SK-N-SH (cell line): ENCODE results near the gene CREB5.
A peak's percentile ranks its signal among the peaks of the same experiment; 100 is the strongest.

Experiments
- EZH2phosphoT487 ChIP-seq: fragments of 200-600 bp; sonication (generic); IDR thresholded peaks from 2 replicates; pipeline ENCODE4 v1.6.1; 2017; ENCODE audit warnings: low read depth, mixed run types, mild to moderate bottlenecking, antibody characterized with exemption, moderate library complexity, borderline replicate concordance
- SIN3A ChIP-seq: IDR thresholded peaks from 2 replicates; pipeline ENCODE4 v1.6.1; 2012; ENCODE audit warnings: low read depth, mild to moderate bottlenecking, low read length, moderate library complexity, borderline replicate concordance
- SMC3 ChIP-seq: IDR thresholded peaks from 2 replicates; pipeline ENCODE4 v1.6.1; 2012; ENCODE audit warnings: low read depth, low read length, improper control_type of control experiment
- YY1 ChIP-seq: IDR thresholded peaks from 2 replicates; pipeline ENCODE4 v1.4.0; 2012; ENCODE audit warnings: low read depth, mild to moderate bottlenecking
- TF ChIP-seq, protein P1 (sequence below): fragments of 200-600 bp; sonication (generic); IDR thresholded peaks from 2 replicates; pipeline ENCODE4 v1.6.1; 2017; ENCODE audit warnings: antibody characterized with exemption, mild to moderate bottlenecking, moderate library complexity

DNA sequence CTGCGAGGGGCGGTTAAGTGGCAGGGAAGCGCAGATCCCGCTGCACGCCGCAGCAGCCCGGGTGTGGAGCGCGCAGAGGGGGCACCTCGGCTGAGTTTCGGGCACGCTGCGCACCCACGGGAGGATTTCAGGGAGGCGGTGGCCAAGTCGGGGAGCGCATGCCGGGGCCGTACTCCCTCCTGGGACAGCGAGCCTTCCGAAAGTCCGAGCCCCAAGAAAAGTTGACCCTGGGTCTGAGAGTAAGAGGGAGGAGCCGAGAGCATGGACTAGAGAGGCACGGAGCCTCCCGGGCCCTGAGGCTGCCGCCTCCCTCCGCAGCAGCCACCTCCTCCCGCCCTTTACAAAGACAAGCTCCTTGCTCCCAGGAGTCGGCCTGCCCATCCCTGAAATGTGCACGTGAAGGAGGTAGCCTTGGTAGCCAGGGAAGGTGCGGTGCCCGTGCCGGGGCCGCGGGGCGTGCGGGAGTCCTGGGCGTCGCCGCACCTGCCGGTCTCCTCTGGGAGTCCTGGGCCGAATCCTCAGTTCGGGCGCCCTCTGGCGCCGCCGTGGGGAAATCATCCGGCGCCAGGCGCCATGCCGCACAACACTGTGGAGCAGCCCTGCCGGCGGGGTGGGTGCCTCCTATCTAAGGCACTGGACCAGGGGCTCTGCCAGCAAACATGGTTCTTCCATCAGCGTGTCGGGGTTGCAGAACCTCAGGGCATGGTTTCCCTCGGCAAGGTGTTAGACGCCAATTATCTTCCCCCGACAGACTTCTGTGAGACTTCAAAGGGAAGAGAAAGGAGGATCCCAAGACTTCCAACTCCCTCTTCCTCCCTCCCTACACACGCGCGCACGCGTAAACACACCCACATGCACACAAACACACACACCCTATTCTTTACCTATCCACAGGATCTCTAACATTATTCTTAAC, 441.8 kb downstream of the CREB5 start:
- peak; percentile 96 for TF ChIP-seq SMC3
- no peak for TF ChIP-seq EZH2phosphoT487
- no peak for TF ChIP-seq SIN3A
- TF ChIP-seq, protein P1, sequence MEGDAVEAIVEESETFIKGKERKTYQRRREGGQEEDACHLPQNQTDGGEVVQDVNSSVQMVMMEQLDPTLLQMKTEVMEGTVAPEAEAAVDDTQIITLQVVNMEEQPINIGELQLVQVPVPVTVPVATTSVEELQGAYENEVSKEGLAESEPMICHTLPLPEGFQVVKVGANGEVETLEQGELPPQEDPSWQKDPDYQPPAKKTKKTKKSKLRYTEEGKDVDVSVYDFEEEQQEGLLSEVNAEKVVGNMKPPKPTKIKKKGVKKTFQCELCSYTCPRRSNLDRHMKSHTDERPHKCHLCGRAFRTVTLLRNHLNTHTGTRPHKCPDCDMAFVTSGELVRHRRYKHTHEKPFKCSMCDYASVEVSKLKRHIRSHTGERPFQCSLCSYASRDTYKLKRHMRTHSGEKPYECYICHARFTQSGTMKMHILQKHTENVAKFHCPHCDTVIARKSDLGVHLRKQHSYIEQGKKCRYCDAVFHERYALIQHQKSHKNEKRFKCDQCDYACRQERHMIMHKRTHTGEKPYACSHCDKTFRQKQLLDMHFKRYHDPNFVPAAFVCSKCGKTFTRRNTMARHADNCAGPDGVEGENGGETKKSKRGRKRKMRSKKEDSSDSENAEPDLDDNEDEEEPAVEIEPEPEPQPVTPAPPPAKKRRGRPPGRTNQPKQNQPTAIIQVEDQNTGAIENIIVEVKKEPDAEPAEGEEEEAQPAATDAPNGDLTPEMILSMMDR: peak; percentile 97
- TF ChIP-seq YY1: peak; percentile 65; the same call in 1 of the 2 replicates
